AG04450 (cell line): ENCODE data around the gene ACOT11. TPM values are rescaled to one million over a fixed set of nuclear protein-coding genes. Genes with fewer than 3 reads are reported as not detected.

Experiments
- CTCF ChIA-PET: fragments of 300-600, 350-600 bp; formaldehyde crosslinking; extraction: SDS; loops from one replicate; lab custom pipeline; 2022; ENCODE audit warnings: antibody characterized with exemption, inconsistent platforms; lab: Charles Lee
- POLR2A ChIA-PET: fragments of 350-600 bp; formaldehyde crosslinking; extraction: SDS; loops from one replicate; lab custom pipeline; 2021; ENCODE audit warnings: antibody characterized with exemption, inconsistent platforms; lab: Yijun Ruan, JAX
- DNase-seq: peaks from one replicate; pipeline ENCODE4 v3.0.0-alpha.2; 2011; ENCODE audit warnings: low read depth, low spot score
- H3K27ac ChIP-seq: one replicate; pipeline ENCODE4 v1.5.1; 2012; ENCODE audit warnings: low read depth, low read length, control low read depth
- H3K27me3 ChIP-seq: one replicate; pipeline ENCODE4 v1.6.0; 2012; ENCODE audit warnings: low read length; ENCODE audit not compliant: control insufficient read depth, insufficient read depth
- H3K4me3 ChIP-seq: 2 replicates; pipeline ENCODE4 v1.5.1; 2011; ENCODE audit warnings: mild to moderate bottlenecking, low read depth, low read length, control low read depth
- H3K9me3 ChIP-seq: 2 replicates; pipeline ENCODE4 v1.5.1; 2012; ENCODE audit warnings: low read length; ENCODE audit not compliant: control insufficient read depth, insufficient read depth
- polyA plus RNA-seq: library from polyadenylated mRNA; depleted of rRNA; stranded (reverse); fragments of >200 nt; gene quantifications from 2 replicates; pipeline ENCODE4 v1.2.3, GENCODE V29; 2011
- TF ChIP-seq, protein P1 (sequence below): IDR thresholded peaks from 2 replicates; pipeline ENCODE4 v1.5.1; 2011; ENCODE audit warnings: low read depth, low read length, control low read depth, inconsistent platforms

ACOT11 gene
- polyA plus RNA-seq, 1 experiment: 0.68 TPM

DNA sequence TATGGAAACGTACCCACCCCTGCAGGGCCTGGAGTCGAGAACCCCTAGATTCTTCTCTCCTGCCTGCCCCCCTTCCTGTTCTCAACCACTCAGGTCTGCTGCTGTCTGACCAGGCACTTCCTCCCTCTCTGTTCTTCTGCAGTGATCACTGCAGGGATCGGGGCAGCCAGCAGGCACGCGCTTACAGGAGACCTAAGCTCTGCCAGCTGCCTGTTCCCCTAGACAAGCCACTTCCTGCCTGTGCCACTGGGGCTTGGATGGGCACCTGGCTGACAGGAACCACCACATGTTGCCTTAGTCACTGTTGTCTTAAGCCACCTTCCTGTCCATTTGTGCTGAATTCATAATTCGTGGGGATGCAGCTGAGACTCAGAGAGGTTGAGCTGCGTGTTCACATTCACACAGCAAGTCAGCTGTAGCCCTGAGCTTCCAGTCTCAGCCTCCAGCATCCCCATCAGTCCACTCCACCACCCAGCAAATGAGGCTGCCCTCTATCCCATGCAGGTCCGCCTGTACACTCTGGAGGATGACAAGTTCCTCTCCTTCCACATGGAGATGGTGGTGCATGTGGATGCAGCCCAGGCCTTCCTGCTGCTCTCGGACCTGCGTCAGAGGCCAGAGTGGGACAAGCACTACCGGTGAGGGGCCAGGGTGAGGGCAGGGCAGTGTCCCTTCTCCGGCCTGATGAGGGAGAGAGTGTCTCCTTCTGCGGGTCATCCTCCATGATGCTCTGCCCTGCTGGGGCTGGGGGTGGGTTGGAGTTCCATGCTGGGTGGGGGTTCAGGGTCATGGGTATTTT lies 56.7 kb downstream of the ACOT11 start:
- H3K4me3 ChIP-seq: no peak overlapping the region
- TF ChIP-seq, protein P1, sequence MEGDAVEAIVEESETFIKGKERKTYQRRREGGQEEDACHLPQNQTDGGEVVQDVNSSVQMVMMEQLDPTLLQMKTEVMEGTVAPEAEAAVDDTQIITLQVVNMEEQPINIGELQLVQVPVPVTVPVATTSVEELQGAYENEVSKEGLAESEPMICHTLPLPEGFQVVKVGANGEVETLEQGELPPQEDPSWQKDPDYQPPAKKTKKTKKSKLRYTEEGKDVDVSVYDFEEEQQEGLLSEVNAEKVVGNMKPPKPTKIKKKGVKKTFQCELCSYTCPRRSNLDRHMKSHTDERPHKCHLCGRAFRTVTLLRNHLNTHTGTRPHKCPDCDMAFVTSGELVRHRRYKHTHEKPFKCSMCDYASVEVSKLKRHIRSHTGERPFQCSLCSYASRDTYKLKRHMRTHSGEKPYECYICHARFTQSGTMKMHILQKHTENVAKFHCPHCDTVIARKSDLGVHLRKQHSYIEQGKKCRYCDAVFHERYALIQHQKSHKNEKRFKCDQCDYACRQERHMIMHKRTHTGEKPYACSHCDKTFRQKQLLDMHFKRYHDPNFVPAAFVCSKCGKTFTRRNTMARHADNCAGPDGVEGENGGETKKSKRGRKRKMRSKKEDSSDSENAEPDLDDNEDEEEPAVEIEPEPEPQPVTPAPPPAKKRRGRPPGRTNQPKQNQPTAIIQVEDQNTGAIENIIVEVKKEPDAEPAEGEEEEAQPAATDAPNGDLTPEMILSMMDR: no peak
- CTCF ChIA-PET: no interaction called here
- DNase-seq: no peak
- no peak overlapping the region for H3K27ac ChIP-seq
- H3K9me3 ChIP-seq: no peaks in the 10 kb centered on the region
- peaks cover 4% of the 10 kb centered on the region for H3K27me3 ChIP-seq
- POLR2A ChIA-PET: no interaction called here

DNA sequence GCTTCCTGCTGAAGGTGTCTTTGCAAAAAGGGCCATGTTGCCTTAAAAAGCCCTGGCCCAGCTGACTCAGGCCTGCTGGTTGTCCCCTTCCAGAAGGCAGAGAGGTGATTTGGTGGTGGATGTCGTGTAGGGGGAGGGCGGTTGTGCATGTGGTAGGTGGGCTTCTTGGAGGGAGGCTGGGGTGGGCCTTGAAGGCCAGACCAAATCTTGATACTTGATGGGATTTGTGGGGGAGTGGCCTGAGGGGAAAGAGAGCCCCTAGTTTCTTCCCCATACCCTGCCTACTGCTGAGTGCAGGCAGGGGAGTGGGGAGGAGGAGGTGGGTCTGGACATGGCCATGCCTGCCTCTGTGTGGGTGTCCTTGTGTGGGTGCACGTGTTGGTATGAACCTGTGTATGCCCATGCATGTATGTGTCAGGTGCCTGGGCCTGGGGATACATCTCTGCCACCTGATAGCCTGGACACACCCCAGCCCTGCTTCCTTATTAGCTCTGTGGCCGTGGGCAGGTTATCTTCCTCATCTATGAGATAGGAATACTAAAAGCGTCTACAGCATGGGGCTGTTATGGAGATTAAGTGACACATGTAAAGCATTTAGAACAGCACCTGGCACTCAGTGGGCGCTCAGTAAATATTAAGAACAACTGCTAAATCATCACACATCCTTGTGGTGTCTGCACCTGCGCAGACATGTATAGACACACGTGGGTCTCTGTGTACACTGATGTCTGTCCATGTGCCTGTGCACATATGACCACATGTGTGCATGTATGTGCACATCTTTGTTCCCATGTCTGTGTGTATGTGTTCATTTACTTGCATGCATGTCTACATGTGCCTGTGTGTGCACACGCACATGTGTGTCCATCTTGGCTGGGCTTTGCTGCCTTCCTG lies 58.3 kb downstream of the ACOT11 start:
- ChIA-PET POLR2A (no interaction called here), CTCF (no interaction called here)
- no peak overlapping the region for H3K4me3 ChIP-seq
- peaks cover 4% of the 10 kb centered on the region for H3K27me3 ChIP-seq
- no peaks in the 10 kb centered on the region for H3K9me3 ChIP-seq
- no peak for DNase-seq
- no peak overlapping the region for H3K27ac ChIP-seq
- TF ChIP-seq, protein P1: no peak

DNA sequence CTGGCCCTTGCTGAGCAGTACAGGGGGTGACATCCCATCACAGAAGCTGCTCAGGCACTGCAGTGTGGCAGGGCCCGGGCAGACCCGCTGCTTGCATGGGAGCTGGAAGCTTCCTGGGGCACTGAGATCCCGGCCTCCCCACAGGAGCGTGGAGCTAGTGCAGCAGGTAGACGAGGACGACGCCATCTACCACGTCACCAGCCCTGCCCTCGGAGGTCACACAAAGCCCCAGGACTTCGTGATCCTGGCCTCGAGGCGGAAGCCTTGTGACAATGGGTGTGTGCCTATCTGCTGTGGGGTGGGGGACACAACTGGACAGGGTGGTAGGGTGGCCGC lies 58.9 kb downstream of the ACOT11 start:
- no peak for DNase-seq
- ChIA-PET CTCF (no interaction called here), POLR2A (no interaction called here)
- TF ChIP-seq, protein P1: no peak
- H3K4me3 ChIP-seq: no peak overlapping the region
- H3K27ac ChIP-seq: no peak overlapping the region
- H3K27me3 ChIP-seq: peaks cover 4% of the 10 kb centered on the region
- no peaks in the 10 kb centered on the region for H3K9me3 ChIP-seq

DNA sequence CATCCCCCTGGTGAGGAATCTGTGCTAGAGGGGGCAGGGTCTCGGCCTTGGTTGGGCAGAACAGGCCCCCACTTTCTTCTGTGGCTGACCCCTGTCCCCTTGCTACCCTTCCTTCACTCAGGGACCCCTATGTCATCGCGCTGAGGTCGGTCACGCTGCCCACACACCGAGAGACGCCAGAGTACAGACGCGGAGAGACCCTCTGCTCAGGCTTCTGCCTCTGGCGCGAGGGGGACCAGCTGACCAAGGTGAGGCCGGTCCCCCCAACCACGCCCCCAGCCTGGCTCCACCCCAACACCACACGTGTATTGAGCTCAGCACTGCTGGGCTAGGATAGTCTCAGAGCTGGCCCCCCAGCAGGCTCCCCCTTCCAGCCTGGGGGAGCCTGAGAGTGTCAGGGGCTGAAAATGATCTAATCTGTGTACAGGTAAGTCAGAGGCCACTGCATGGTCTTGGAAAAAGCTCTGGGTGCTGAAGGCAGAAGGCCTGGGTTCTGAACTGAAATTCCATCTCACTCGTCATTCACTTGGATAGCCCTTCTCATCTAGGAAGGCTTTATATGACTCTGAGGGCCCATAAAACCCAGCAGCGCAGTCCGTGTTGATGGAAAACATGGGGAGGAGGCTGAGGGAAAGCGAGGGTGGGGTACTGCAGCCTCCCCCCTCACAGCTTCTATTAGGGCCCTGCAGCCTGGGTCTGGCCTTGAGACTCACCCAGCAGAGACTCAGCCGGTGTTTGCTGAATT lies 60.0 kb downstream of the ACOT11 start:
- Histone ChIP-seq H3K9me3 (no peaks in the 10 kb centered on the region), H3K27me3 (peaks cover 4% of the 10 kb centered on the region), H3K27ac (no peak overlapping the region), H3K4me3 (no peak overlapping the region)
- ChIA-PET POLR2A (no interaction called here), CTCF (no interaction called here)
- TF ChIP-seq, protein P1: no peak
- DNase-seq: no peak
